Epithelial cell of proximal tubule (primary cell): ENCODE data around the gene HSPBAP1. TPM values are rescaled to one million over a fixed set of nuclear protein-coding genes. Genes with fewer than 3 reads are reported as not detected.

Experiments used
- DNase-seq: peaks from one replicate; pipeline ENCODE4 v3.0.0-alpha.2; 2011; ENCODE audit warnings: low read depth
- H3K4me3 ChIP-seq: 2 replicates; pipeline ENCODE4 v1.5.1; 2011; ENCODE audit warnings: low read depth, mild to moderate bottlenecking, low read length
- total RNA-seq: library from RNA; depleted of rRNA; stranded (reverse); fragments of >200 nt; gene quantifications from 2 replicates; pipeline ENCODE4 v1.2.3, GENCODE V29; 2015
- TF ChIP-seq, protein P1 (sequence below): conservative IDR thresholded peaks from 2 replicates; pipeline ENCODE4 v1.5.1; 2012; ENCODE audit warnings: low read depth, mild to moderate bottlenecking, low read length

HSPBAP1 gene
- total RNA-seq, 1 donor from 2014 or later, result 5.0 TPM

- DNase-seq, result no peak
Measured at GRCh38 chr3:122787872-122788271, 5.8 kb downstream of the HSPBAP1 start.

DNA sequence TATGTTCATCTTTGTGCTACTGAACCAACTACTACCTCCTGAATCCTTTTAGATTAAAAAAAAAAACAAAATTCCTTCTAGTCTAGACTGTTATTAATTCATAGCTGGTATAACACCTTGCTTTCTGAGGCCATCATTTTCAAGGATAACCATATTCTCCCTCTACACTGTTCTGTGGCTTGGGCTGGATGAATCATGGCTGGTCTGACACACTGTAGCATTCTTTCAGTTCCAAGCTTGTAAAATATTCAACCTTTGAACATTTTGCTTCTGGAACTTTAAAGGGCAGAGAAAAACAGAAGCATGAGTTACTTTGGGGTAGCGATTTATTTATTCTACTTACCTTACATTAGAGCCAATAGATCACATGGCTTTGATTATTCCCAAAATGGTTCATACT lies 7.6 kb downstream of the HSPBAP1 start:
- TF ChIP-seq, protein P1, sequence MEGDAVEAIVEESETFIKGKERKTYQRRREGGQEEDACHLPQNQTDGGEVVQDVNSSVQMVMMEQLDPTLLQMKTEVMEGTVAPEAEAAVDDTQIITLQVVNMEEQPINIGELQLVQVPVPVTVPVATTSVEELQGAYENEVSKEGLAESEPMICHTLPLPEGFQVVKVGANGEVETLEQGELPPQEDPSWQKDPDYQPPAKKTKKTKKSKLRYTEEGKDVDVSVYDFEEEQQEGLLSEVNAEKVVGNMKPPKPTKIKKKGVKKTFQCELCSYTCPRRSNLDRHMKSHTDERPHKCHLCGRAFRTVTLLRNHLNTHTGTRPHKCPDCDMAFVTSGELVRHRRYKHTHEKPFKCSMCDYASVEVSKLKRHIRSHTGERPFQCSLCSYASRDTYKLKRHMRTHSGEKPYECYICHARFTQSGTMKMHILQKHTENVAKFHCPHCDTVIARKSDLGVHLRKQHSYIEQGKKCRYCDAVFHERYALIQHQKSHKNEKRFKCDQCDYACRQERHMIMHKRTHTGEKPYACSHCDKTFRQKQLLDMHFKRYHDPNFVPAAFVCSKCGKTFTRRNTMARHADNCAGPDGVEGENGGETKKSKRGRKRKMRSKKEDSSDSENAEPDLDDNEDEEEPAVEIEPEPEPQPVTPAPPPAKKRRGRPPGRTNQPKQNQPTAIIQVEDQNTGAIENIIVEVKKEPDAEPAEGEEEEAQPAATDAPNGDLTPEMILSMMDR, result no peak
- H3K4me3 ChIP-seq, result no peak overlapping the region
- peak; percentile 32 for DNase-seq

More at GRCh38 chr3:122787872-122788271, 5.8 kb downstream of the HSPBAP1 start:
- TF ChIP-seq, protein P1, result no peak
- H3K4me3 ChIP-seq, result no peak overlapping the region

DNA sequence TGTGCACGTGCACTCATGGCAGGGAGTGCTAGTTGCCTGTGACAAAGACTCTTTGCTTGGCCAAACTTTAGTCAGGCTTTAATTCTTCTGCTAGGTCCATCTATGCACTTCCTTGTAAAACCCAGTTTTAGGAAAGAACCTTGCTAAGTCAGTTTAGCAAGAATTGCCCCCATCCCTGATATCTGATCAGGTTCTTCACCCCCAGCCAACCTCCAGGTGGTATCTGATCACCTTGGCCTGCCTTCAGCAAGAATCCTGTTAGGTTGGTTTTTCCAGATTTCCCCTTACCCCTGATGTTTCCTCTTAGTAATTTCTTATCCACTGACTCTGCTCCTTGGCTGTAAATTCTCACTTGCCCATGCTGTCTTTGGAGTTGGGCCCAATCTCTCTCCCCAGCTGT lies 8.4 kb downstream of the HSPBAP1 start:
- DNase-seq, result no peak
- no peak overlapping the region for H3K4me3 ChIP-seq
- TF ChIP-seq, protein P1, result no peak

GRCh38 chr3:122784436-122784835 lies 9.2 kb downstream of the HSPBAP1 start:
- H3K4me3 ChIP-seq, result no peak overlapping the region
- TF ChIP-seq, protein P1, result no peak
- DNase-seq, result no peak

DNA sequence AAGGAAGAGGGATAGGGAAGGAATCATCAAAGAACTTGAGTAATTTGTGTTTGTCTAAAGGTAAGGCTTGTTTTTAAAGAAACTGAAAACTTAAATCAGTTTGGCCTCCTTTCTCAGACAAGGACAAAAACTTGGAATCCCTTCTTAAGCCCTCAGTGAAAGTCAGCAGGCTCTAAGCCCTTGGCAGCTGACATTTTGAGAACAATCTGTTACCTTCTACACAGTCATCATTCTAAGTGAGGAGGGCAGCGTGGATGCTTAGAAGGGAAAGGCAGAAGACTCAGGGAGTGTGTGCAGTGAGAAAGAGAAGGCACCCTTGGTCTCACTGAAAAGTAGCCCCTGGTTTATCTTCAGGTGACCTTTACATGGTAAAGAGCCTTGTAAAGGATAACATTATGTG lies 10.8 kb downstream of the HSPBAP1 start:
- H3K4me3 ChIP-seq, result no peak overlapping the region

DNA sequence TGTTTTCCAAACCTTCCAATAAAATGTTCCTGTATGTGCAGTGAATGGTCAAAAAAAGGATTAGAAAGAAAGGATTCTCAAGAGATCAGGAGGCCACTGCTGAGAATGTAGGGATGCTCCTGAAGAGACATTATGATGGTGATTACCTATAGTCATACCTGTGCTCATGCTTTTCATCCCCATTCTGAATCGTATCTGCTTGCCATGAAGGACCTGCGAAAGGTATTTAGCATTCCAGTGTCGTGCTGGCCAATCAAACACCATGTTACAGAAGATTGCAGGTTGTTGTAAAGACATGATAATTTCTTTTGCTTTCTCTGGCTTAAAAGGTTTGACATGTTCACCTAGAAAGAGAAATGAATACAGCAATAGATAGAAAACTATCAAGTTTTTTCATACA lies 16.1 kb downstream of the HSPBAP1 start:
- no peak for DNase-seq

More for the DNA sequence above, 10.8 kb downstream of the HSPBAP1 start:
- no peak for DNase-seq
- TF ChIP-seq, protein P1, result no peak

More for the DNA sequence above, 16.1 kb downstream of the HSPBAP1 start:
- no peak overlapping the region for H3K4me3 ChIP-seq
- TF ChIP-seq, protein P1, result no peak
